ENCODE data around the gene GRIA2.

DNA sequence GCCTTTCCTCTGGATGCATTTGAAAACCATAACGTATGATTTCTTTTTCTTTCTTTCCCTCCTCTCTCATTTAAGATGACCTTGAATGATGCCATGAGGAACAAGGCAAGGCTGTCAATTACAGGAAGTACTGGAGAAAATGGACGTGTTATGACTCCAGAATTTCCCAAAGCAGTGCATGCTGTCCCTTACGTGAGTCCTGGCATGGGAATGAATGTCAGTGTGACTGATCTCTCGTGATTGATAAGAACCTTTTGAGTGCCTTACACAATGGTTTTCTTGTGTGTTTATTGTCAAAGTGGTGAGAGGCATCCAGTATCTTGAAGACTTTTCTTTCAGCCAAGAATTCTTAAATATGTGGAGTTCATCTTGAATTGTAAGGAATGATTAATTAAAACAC is 142.8 kb downstream of the GRIA2 start:
- TF ChIP-seq, protein P1, sequence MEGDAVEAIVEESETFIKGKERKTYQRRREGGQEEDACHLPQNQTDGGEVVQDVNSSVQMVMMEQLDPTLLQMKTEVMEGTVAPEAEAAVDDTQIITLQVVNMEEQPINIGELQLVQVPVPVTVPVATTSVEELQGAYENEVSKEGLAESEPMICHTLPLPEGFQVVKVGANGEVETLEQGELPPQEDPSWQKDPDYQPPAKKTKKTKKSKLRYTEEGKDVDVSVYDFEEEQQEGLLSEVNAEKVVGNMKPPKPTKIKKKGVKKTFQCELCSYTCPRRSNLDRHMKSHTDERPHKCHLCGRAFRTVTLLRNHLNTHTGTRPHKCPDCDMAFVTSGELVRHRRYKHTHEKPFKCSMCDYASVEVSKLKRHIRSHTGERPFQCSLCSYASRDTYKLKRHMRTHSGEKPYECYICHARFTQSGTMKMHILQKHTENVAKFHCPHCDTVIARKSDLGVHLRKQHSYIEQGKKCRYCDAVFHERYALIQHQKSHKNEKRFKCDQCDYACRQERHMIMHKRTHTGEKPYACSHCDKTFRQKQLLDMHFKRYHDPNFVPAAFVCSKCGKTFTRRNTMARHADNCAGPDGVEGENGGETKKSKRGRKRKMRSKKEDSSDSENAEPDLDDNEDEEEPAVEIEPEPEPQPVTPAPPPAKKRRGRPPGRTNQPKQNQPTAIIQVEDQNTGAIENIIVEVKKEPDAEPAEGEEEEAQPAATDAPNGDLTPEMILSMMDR (IDR thresholded peaks at IDR 0.05), result no peak
- no peak for TF ChIP-seq POLR2A (IDR thresholded peaks at IDR 0.05)

All from esophagus squamous epithelium (tissue), 4 donors.